ENCODE data around the gene CLVS2. TPM values are rescaled to one million over a fixed set of nuclear protein-coding genes. Genes with fewer than 3 reads are reported as not detected.

The CLVS2 gene
- total and polyA plus RNA-seq, 4 donors: 0.20 TPM; not detected in 3

DNA sequence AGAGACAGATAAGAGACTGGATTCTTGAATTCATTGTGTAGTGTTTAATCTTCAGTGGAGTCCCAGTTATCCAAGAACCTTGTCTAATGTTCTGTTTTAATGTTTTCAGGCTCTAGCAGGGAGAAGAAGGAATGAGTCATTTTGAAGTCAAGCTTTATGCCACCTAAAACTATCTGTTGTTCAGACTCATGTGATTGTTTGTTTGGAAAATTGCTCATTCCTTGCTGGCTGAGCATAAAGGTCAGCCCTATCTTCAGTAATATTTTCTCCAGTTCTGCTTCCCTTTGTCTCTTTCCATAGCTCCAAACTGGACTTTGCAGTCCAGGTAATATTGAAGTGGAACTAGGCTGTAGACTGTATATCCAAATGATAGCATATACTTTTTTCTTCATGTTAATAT lies 34.2 kb downstream of the CLVS2 start:
- Histone ChIP-seq H3K36me3 (ENCODE audit: control insufficient read depth in 4 of 4, insufficient read depth in 4 of 4, low read length in 4 of 4) (no peaks in the 10 kb centered on the region), H3K4me3 (no peak overlapping the region), H3K27me3 (ENCODE audit: control insufficient read depth in 3 of 3, insufficient read depth in 3 of 3, low read length in 2 of 3) (no peaks in the 10 kb centered on the region), H3K9ac (ENCODE audit: insufficient read depth in 1 of 2, low read length in 2 of 2) (no peak overlapping the region), H3K4me1 (ENCODE audit: control insufficient read depth in 5 of 5, insufficient read depth in 5 of 5, low read length in 5 of 5) (no peaks in the 10 kb centered on the region), H3K9me3 (ENCODE audit: control insufficient read depth in 4 of 4, insufficient read depth in 3 of 4, low read length in 3 of 4) (peaks cover 0 to 2% (median 0%) of the 10 kb centered on the region in 4 donors), H3K27ac (ENCODE audit: low read depth in 1 of 2, low read length in 1 of 2) (no peak overlapping the region)
- ATAC-seq (ENCODE audit: insufficient read depth, low FRiP score) (no peak), DNase-seq (no peak)
- no peak for TF ChIP-seq CTCF (IDR thresholded peaks at IDR 0.05; ENCODE audit: control extremely low read depth, extremely low read depth)

DNA sequence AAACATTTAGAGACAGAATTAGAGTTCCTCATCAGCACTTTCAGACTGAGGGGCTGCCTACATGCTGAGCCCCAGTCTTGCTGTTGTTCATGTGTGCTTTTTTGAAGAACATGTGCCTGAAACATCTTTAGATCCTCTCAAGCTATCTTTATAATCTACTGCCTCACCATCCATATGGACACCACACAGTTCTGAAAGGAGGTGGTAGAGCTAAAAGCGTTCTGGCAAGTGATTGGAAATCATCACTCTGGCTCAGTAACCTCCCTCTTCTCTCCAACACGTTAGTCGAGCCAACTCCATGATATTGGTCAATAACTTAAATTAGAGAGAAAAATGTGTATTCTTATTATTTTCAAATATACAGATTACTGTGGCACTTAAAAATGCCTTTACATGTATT lies 40.6 kb downstream of the CLVS2 start:
- no peak overlapping the region for H3K4me3 ChIP-seq
- ATAC-seq (ENCODE audit: insufficient read depth, low FRiP score) (no peak), DNase-seq (no peak)
- WGBS, 2 donors: 75 to 77% methylated on average over 3 of the region's 3 CpGs
- H3K27ac ChIP-seq (ENCODE audit: low read depth in 1 of 2, low read length in 1 of 2): no peak overlapping the region
- no peaks in the 10 kb centered on the region for H3K27me3 ChIP-seq (ENCODE audit: control insufficient read depth in 3 of 3, insufficient read depth in 3 of 3, low read length in 2 of 3)
- no peaks in the 10 kb centered on the region for H3K4me1 ChIP-seq (ENCODE audit: control insufficient read depth in 5 of 5, insufficient read depth in 5 of 5, low read length in 5 of 5)
- H3K9me3 ChIP-seq (ENCODE audit: control insufficient read depth in 4 of 4, insufficient read depth in 3 of 4, low read length in 3 of 4): no peaks in the 10 kb centered on the region
- no peaks in the 10 kb centered on the region for H3K36me3 ChIP-seq (ENCODE audit: control insufficient read depth in 4 of 4, insufficient read depth in 4 of 4, low read length in 4 of 4)
- TF ChIP-seq CTCF (IDR thresholded peaks at IDR 0.05; ENCODE audit: control extremely low read depth, extremely low read depth): no peak
- H3K9ac ChIP-seq (ENCODE audit: insufficient read depth in 1 of 2, low read length in 2 of 2): no peak overlapping the region

DNA sequence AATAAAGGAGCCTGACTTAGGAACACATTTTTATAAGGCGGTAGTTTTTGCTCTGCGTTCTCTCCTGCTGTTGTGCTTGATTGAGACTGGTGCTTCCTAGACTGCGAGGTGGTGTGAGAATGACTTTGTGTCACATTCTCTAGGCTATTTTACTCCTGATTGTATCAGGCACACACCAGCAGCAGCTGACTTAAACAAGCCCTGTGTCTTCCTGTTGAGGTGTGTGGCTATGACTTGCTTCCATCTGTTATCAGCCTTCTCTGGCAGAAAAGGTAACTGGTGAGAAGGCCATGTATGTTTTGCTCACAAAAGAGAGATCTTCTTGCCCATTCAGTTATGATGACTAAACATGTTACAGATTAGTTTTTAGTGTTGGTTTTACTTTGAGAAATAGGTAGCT lies 43.4 kb downstream of the CLVS2 start:
- no peak for TF ChIP-seq CTCF (IDR thresholded peaks at IDR 0.05; ENCODE audit: control extremely low read depth, extremely low read depth)
- H3K27ac ChIP-seq (ENCODE audit: low read depth in 1 of 2, low read length in 1 of 2): no peak overlapping the region
- H3K9ac ChIP-seq (ENCODE audit: insufficient read depth in 1 of 2, low read length in 2 of 2): no peak overlapping the region
- H3K9me3 ChIP-seq (ENCODE audit: control insufficient read depth in 4 of 4, insufficient read depth in 3 of 4, low read length in 3 of 4): no peaks in the 10 kb centered on the region
- no peaks in the 10 kb centered on the region for H3K27me3 ChIP-seq (ENCODE audit: control insufficient read depth in 3 of 3, insufficient read depth in 3 of 3, low read length in 2 of 3)
- WGBS, 2 donors: 88 to 89% methylated on average over 3 of the region's 3 CpGs
- ATAC-seq (ENCODE audit: insufficient read depth, low FRiP score): no peak
- H3K4me1 ChIP-seq (ENCODE audit: control insufficient read depth in 5 of 5, insufficient read depth in 5 of 5, low read length in 5 of 5): no peaks in the 10 kb centered on the region
- DNase-seq: no peak
- H3K36me3 ChIP-seq (ENCODE audit: control insufficient read depth in 4 of 4, insufficient read depth in 4 of 4, low read length in 4 of 4): no peaks in the 10 kb centered on the region
- H3K4me3 ChIP-seq: no peak overlapping the region

GRCh38 chr6:123042401-123042800 lies 46.4 kb downstream of the CLVS2 start:
- no peaks in the 10 kb centered on the region for H3K9me3 ChIP-seq (ENCODE audit: control insufficient read depth in 4 of 4, insufficient read depth in 3 of 4, low read length in 3 of 4)
- WGBS, 2 donors: 63 to 64% methylated on average over 2 of the region's 2 CpGs
- H3K4me1 ChIP-seq (ENCODE audit: control insufficient read depth in 5 of 5, insufficient read depth in 5 of 5, low read length in 5 of 5): no peaks in the 10 kb centered on the region
- H3K27me3 ChIP-seq (ENCODE audit: control insufficient read depth in 3 of 3, insufficient read depth in 3 of 3, low read length in 2 of 3): no peaks in the 10 kb centered on the region
- no peak for ATAC-seq (ENCODE audit: insufficient read depth, low FRiP score)
- no peak for TF ChIP-seq CTCF (IDR thresholded peaks at IDR 0.05; ENCODE audit: control extremely low read depth, extremely low read depth)
- no peak overlapping the region for H3K9ac ChIP-seq (ENCODE audit: insufficient read depth in 1 of 2, low read length in 2 of 2)
- H3K4me3 ChIP-seq: no peak overlapping the region
- no peak overlapping the region for H3K27ac ChIP-seq (ENCODE audit: low read depth in 1 of 2, low read length in 1 of 2)
- DNase-seq: peak in 2 of 3 donors; percentile 7 to 12
- no peaks in the 10 kb centered on the region for H3K36me3 ChIP-seq (ENCODE audit: control insufficient read depth in 4 of 4, insufficient read depth in 4 of 4, low read length in 4 of 4)

Data from lung (tissue), 12 donors.